Frontal cortex (tissue), 4 donors: ENCODE results near the gene PPM1D. TPM values are rescaled to one million over a fixed set of nuclear protein-coding genes. Genes with fewer than 3 reads are reported as not detected.
"Not testable (repeated sequence)": the region's sequence is repeated elsewhere in the genome, so short reads cannot be mapped to it uniquely, and the experiment has no call there.

Source experiments
- DNase-seq, 2 donors: peaks; one replicate each; pipeline ENCODE4 v3.0.0; 2012; ENCODE audit warnings: low spot score in 2 of 2
- FAIRE-seq: peaks from 2 replicates; lab custom pipeline; 2012; peaks lifted over from hg19 to GRCh38; lab: Jason Lieb, UNC
- total RNA-seq: library from RNA; depleted of rRNA; stranded (reverse); fragments of >200 nt; gene quantifications from one replicate; pipeline ENCODE4 v1.2.3, GENCODE V29; 2014
- donor health status: control.
- donor health status: control.
- donor health status: control.

Gene PPM1D
- total RNA-seq = 13.0 TPM

- FAIRE-seq (no peak), DNase-seq (peak; percentile 97 to 99)
These were observed at the start of gene PPM1D for GRCh38 chr17:60599620-60600489. TSS of gene PPM1D (plus strand) at chr17:60600193. CDS start at chr17:60600415, 222 bp downstream.

GRCh38 chr17:60552255-60552654 is 47.7 kb upstream of the PPM1D start:
- FAIRE-seq, DNase-seq: not testable (repeated sequence)

DNA sequence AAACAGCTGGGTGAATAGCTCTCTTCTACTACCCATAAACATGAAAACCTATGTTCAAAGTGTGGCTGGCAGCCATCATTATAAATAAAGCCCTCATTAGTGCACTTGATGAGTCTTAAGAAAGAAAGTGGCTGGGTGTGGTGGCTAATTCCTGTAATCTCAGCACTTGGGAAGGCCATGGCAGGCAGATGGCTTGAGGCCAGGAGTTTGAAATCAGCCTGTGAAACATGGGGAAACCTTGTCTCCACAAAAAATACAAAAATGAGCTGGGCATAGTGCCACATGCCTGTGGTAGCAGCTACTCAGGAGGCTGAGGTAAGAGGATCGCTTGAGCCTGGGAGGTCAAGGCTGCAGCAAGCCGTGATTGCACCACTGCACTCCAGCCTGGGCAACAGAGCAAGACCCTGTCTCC is 45.6 kb upstream of the PPM1D start:
- no peak for DNase-seq
- no peak for FAIRE-seq

DNA sequence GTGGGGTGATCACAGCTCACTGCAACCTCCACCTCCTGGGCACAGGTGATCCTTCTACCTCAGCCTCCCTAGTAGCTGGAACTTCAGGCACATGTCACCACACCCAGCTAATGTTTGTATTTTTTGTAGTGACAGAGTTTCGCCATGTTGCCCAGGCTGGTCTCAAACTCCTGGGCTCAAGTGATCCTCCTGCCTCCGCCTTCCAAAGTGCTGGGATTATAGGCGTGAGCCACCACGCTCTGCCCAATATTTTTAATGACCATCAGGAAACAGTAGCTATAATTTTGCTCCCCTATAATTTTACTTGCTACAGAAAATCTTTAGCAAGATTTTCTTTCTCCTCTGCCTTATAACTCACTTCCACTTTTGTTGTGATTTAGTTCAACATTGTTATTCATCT is 44.2 kb upstream of the PPM1D start:
- DNase-seq (no peak), FAIRE-seq (no peak)

GRCh38 chr17:60557805-60558204 is 42.2 kb upstream of the PPM1D start:
- FAIRE-seq = no peak
- no peak for DNase-seq

DNA sequence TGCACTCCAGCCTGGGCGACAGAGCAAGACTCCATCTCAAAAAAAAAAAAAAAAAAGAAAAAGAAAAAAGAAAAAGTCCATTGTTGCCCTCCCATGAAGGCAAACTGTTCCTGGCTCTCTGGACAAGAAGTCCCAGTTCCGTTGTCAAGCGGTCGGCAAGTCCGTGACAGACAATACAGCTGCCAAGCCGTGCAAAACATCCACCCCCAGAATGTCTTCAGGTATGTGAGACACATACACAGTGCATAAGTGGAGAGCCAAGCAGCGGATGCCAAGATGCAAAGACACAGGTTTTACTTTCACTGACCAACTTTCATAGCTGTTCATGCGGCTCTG is 40.4 kb upstream of the PPM1D start:
- FAIRE-seq = no peak
- DNase-seq = no peak

GRCh38 chr17:60559995-60560859 is 39.8 kb upstream of the PPM1D start:
- DNase-seq = no peak
- no peak for FAIRE-seq

GRCh38 chr17:60560860-60561257 is 39.1 kb upstream of the PPM1D start:
- FAIRE-seq (no peak), DNase-seq (no peak)

- no peak for DNase-seq
- no peak for FAIRE-seq
These were observed 37.6 kb upstream of the PPM1D start for GRCh38 chr17:60562421-60562820.

DNA sequence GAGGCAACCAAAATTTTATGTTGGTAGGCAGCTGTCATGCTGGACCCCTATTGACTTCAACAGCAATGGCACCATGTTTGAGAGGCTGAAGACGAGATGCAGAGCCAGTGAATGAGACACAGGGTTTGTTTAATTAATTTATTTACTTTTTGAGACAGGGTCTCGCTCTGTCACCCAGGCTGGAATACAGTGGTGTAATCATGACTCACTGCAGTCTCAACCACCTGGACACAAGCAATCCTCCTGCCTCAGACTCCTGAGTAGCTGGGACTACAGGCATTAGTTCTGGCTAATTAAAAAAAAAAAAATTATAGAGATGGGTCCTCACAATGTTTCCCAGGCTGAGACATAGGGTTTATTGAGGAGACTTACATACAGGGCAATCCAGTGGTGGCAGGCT is 36.2 kb upstream of the PPM1D start:
- no peak for DNase-seq
- no peak for FAIRE-seq

DNA sequence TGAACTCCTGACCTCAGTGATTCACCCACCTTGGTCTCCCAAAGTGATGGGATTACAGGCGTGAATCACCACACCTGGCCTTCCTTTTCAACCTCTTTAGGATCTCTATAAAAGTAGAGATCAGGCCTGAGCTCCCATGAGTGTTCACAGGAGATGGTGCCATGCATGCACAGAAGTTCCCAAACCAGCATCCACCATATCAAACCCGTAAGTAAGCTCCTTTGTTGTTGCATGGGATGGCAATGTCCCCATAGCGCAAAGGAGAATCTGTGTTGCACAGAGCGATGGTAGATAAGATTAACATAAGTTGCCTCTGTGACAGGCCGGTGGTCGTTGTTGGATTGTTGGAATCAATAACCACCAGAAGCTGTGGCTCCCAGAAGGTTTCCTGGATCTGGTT is 34.8 kb upstream of the PPM1D start:
- FAIRE-seq = no peak
- no peak for DNase-seq

DNA sequence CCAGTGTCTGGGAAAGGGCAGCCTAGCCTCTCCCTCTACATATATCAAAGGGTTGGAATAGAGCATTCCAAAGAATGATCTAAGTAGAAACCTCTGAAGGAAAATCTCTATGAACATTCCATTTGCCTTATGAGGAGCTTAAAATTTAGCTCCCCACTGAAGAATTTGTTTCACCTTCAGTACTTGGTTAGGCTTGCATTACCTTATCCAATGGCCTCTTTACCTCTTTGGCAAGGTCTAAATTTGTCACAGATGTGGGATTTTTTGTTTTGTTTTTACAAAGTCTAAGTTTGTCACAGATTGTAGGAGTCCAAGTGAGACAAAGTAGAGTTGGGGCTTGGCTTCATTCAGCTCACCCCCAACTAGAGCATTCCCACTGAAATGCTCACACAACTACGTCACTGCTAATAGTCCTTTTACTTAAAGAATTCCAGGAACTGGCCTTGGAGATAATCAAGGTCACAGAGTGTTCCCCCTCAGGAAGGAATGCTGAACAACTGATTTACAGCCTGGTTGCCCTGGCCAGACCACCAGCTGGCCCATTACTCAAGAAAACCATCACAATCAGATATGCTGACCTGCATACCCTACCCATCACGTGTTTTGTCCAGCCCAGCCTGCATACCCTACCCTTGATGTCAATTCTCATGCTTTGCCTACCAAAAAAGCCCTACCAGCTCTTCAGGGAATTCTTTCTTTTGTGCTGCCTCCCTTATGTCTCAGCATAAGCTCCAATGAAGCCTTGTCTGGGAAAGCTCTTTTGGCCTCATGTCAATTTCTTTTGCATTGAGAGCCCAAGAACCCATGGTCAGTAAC is 26.5 kb upstream of the PPM1D start:
- no peak for FAIRE-seq
- DNase-seq = no peak

- FAIRE-seq = no peak
- no peak for DNase-seq
These were observed 22.7 kb upstream of the PPM1D start for GRCh38 chr17:60577147-60577915.

DNA sequence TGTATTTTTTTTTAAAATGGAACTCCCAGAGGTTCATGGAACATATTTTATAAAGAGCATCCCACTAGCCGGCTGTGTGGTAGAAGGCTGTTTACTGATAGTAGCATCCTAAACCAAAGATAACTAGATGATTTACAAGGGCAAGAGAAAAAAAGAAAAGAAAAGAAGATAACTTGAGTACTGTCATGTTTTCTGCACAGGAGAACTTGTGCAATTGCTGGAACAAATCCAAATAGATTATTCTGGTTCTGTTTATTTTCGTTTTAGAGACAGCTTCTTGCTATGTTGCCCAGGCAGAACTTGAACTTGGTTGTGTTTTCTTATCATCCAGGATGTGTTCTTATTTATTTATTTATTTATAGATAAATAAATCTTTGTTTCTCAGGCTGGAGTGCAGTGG is 20.9 kb upstream of the PPM1D start:
- no peak for FAIRE-seq
- no peak for DNase-seq

DNA sequence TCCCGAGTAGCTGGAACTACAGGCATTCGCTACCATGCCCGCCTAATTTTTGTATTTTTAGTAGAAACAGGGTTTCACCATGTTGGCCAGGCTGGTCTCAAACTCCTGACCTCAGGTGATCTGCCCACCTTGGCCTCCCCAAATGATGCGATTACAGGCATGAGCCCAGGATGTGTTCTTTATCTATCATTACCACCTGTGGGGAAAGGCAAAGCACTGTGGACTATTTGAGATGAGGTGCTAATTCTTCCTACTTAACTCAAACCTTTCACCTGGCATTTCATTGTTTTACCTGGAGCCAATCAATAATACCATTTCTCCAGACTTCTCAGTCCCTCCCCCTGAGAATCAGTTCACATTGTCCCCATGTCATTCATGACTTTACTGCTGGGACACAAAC is 20.4 kb upstream of the PPM1D start:
- FAIRE-seq (no peak), DNase-seq (no peak)

DNA sequence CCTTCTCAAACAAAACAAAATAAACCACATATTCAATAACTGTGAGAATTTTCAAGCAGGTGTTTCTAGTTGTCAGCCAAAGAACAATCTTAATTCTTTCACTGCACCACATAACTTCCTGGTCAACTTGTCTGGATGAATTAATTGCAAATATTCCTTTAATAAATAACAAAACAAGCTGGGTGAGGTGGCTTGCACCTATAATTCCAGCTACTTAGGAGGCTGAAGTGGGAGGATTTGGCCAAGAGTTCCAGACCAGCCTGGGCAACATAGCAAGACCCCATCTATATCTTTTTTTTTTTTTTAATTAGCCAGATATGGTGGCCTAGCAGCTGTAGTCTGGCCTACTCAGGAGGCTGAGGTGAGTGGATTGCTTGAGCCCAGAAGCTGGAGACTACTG is 17.0 kb upstream of the PPM1D start:
- FAIRE-seq (no peak), DNase-seq (no peak)

GRCh38 chr17:60585887-60586286 is 14.1 kb upstream of the PPM1D start:
- DNase-seq (no peak), FAIRE-seq (no peak)

DNA sequence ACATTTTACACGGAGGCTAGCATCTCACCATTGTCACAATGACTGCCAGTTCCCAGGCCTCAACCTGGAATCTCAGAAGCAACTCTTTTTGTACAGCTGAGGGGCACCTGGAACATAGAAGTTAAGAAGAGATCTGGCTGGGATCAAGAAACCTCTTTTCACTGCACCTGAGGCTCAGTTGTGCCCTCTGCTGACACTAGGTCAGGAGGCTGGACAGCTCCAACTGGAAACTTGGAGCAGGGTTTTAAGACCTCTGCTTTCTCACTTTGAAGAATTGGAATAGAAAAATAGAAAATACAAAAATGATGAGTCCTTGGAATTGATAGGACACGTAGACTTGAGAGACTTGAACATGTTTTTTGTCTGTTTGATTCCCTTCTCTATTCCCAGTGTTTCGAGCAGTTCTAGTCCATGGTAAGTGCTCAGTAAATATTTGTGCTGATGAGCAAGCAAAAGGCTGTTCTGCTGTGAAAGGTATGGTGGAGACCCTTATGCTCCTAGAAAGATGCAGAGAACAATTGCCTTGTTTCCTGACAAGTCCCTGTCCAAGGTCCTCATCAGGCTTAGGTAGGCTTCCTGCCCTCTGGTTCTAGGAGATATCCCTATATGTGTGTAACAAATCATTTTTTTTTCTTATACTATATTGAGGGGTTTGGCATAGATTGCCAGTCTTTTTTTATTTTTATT is 13.6 kb upstream of the PPM1D start:
- no peak for FAIRE-seq
- no peak for DNase-seq

DNA sequence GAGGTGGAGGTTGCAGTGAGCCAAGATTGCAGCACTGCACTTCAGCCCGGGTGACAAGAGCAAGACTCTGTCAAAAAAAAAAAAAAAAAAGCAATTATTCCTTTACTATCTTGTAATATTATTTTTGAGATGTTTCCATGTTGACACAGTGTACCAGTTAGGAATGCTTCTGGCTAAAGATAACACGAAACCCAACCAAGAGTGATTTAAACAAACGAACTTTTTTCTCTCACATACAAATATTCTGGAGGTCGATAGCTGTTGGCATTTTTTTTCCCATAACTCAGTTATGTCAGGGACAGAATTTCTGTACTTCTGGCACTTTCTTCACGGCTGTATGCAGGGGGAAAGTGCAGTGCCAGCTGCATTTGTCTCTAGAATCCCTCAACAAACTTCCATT is 9.9 kb upstream of the PPM1D start:
- DNase-seq (no peak), FAIRE-seq (no peak)
